Embryonic facial prominence (tissue), 1 donor: ENCODE results near the gene TBATA.

ENCODE experiments used
- DNase-seq: peaks from one replicate; pipeline ENCODE4 v3.0.0-alpha.2; 2016; ENCODE audit errors: extremely low spot score

Gene TBATA

GRCh38 chr10:70742537-70743429 lies 42.4 kb downstream of the TBATA start:
- no peak for DNase-seq

GRCh38 chr10:70740406-70741288 lies 44.5 kb downstream of the TBATA start:
- no peak for DNase-seq

GRCh38 chr10:70738761-70739121 lies 46.4 kb downstream of the TBATA start:
- DNase-seq, result no peak

- DNase-seq, result no peak
Measured at GRCh38 chr10:70738006-70738760, 47.0 kb downstream of the TBATA start.

GRCh38 chr10:70737250-70737649 lies 47.9 kb downstream of the TBATA start:
- no peak for DNase-seq

- no peak for DNase-seq
Measured at GRCh38 chr10:70736525-70736924, 48.7 kb downstream of the TBATA start.

GRCh38 chr10:70735161-70735560 lies 50.0 kb downstream of the TBATA start:
- DNase-seq, result no peak

GRCh38 chr10:70733051-70733450 lies 52.1 kb downstream of the TBATA start:
- no peak for DNase-seq

- DNase-seq, result no peak
Measured at GRCh38 chr10:70732569-70732968, 52.6 kb downstream of the TBATA start.

GRCh38 chr10:70730955-70731354 lies 54.2 kb downstream of the TBATA start:
- DNase-seq, result no peak

GRCh38 chr10:70729763-70730357 lies 55.3 kb downstream of the TBATA start:
- DNase-seq, result no peak

GRCh38 chr10:70728328-70728727 lies 56.8 kb downstream of the TBATA start:
- no peak for DNase-seq

GRCh38 chr10:70726909-70727495 lies 58.2 kb downstream of the TBATA start:
- no peak for DNase-seq

- DNase-seq, result no peak
Measured at GRCh38 chr10:70723771-70724170, 61.4 kb downstream of the TBATA start.

- no peak for DNase-seq
Measured at GRCh38 chr10:70722820-70723424, 62.3 kb downstream of the TBATA start.
